ENCODE data around the gene VPREB3. TPM values are rescaled to one million over a fixed set of nuclear protein-coding genes. Genes with fewer than 3 reads are reported as not detected.

The VPREB3 gene
- total RNA-seq, 1 donor from 2014 or later, result not detected

DNA sequence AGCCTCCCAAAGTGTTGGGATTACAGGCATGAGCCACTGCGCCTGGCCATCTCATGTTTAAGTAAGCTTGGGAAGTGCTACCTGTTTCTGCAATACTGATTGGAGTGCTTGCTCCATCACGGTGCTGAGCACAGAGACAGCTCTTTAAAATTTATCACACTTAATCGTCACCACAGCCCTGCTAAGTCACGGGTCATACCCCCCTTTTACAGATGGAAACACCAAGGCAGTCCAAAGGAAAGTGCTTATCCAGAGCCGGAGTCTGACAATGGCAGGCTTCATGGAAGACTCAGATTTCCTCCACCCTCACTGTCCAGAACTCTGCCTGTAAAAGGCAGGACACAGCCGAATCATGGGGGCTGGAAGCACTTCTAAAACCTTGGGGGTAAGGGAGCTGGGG is 5.8 kb upstream of the VPREB3 start:
- no peak for DNase-seq
- TF ChIP-seq, protein P1, sequence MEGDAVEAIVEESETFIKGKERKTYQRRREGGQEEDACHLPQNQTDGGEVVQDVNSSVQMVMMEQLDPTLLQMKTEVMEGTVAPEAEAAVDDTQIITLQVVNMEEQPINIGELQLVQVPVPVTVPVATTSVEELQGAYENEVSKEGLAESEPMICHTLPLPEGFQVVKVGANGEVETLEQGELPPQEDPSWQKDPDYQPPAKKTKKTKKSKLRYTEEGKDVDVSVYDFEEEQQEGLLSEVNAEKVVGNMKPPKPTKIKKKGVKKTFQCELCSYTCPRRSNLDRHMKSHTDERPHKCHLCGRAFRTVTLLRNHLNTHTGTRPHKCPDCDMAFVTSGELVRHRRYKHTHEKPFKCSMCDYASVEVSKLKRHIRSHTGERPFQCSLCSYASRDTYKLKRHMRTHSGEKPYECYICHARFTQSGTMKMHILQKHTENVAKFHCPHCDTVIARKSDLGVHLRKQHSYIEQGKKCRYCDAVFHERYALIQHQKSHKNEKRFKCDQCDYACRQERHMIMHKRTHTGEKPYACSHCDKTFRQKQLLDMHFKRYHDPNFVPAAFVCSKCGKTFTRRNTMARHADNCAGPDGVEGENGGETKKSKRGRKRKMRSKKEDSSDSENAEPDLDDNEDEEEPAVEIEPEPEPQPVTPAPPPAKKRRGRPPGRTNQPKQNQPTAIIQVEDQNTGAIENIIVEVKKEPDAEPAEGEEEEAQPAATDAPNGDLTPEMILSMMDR (IDR thresholded peaks at IDR 0.05; ENCODE audit: partially characterized antibody, unreplicated experiment), result no peak
- Mint-ChIP-seq H3K27me3 (ENCODE audit: unreplicated experiment) (peaks cover 8% of the 10 kb centered on the region), H3K36me3 (ENCODE audit: unreplicated experiment) (no peaks in the 10 kb centered on the region), H3K4me1 (ENCODE audit: low read depth, unreplicated experiment) (no peaks in the 10 kb centered on the region), H3K4me3 (ENCODE audit: unreplicated experiment) (no peak overlapping the region), H3K9me3 (ENCODE audit: unreplicated experiment) (no peaks in the 10 kb centered on the region), H3K27ac (ENCODE audit: unreplicated experiment) (no peak overlapping the region)

DNA sequence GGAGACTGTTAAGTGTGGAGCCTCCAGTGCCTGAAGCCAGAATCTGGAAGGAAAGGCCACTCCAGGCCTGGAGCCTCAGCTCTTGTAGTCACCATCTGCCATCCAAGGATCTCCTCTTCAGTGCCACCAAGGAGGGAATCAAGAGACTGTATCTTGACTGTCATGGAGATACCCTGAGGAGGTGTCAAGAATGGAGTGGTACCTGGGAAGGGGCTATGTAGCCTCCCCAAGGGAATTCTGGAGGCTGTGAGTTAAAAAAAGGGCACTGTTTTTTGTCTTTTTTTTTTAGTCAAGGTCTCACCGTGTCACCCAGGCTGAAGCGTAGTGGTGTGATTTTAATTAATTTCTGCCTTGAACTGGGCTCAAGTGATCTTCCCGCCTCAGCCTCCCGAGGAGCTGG is 5.3 kb upstream of the VPREB3 start:
- no peaks in the 10 kb centered on the region for H3K9me3 Mint-ChIP-seq (ENCODE audit: unreplicated experiment)
- H3K4me3 Mint-ChIP-seq (ENCODE audit: unreplicated experiment), result no peak overlapping the region
- no peaks in the 10 kb centered on the region for H3K36me3 Mint-ChIP-seq (ENCODE audit: unreplicated experiment)
- no peaks in the 10 kb centered on the region for H3K4me1 Mint-ChIP-seq (ENCODE audit: low read depth, unreplicated experiment)
- TF ChIP-seq, protein P1 (IDR thresholded peaks at IDR 0.05; ENCODE audit: partially characterized antibody, unreplicated experiment), result no peak
- H3K27me3 Mint-ChIP-seq (ENCODE audit: unreplicated experiment), result peaks cover 8% of the 10 kb centered on the region
- no peak overlapping the region for H3K27ac Mint-ChIP-seq (ENCODE audit: unreplicated experiment)
- DNase-seq, result no peak

DNA sequence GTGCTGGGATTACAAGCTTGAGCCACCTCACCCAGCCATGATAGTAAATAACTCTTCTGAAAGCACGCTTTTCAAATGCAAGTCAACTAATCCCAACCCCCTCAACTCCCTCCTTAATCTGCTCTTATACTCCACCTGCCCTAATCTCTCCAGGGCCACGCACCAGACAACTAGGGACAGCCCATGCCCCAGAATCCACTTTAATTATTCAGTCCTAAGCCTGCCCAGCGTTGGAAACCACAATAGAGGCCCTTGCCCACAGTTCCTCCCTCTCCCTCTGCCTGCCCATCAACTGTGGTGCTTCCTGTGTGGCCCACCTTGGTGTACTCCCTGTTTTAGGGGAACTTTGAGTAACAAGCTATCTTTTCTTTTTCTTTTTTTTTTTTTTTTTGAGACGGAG is 2.7 kb upstream of the VPREB3 start:
- Mint-ChIP-seq H3K27ac (ENCODE audit: unreplicated experiment) (no peak overlapping the region), H3K9me3 (ENCODE audit: unreplicated experiment) (peaks cover 1% of the 10 kb centered on the region), H3K36me3 (ENCODE audit: unreplicated experiment) (no peaks in the 10 kb centered on the region), H3K27me3 (ENCODE audit: unreplicated experiment) (peaks cover 5% of the 10 kb centered on the region), H3K4me3 (ENCODE audit: unreplicated experiment) (no peak overlapping the region), H3K4me1 (ENCODE audit: low read depth, unreplicated experiment) (no peaks in the 10 kb centered on the region)
- TF ChIP-seq, protein P1 (IDR thresholded peaks at IDR 0.05; ENCODE audit: partially characterized antibody, unreplicated experiment), result no peak
- DNase-seq, result no peak

DNA sequence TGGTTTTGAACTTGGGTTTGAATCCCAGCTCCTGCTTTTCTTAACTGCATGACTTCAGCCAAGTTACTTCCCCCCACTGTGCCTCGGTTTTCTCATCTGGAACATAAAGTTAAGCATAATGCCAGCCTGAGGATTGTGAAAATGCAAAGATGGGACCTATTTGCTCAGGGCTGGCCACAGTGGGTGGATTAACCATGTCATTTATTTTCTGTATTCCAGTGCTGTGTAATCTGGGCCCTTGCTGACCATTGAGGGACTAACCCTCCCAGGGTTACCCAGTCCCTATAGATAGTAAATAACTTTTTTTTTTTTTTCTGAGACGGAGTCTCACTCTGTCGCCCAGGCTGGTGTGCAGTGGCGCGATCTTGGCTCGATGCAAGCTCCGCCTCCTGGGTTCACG is 1.5 kb upstream of the VPREB3 start:
- Mint-ChIP-seq H3K36me3 (ENCODE audit: unreplicated experiment) (no peaks in the 10 kb centered on the region), H3K4me3 (ENCODE audit: unreplicated experiment) (no peak overlapping the region), H3K9me3 (ENCODE audit: unreplicated experiment) (peaks cover 5% of the 10 kb centered on the region), H3K27ac (ENCODE audit: unreplicated experiment) (no peak overlapping the region), H3K4me1 (ENCODE audit: low read depth, unreplicated experiment) (no peaks in the 10 kb centered on the region), H3K27me3 (ENCODE audit: unreplicated experiment) (peaks cover 5% of the 10 kb centered on the region)
- DNase-seq, result no peak
- TF ChIP-seq, protein P1 (IDR thresholded peaks at IDR 0.05; ENCODE audit: partially characterized antibody, unreplicated experiment), result no peak

DNA sequence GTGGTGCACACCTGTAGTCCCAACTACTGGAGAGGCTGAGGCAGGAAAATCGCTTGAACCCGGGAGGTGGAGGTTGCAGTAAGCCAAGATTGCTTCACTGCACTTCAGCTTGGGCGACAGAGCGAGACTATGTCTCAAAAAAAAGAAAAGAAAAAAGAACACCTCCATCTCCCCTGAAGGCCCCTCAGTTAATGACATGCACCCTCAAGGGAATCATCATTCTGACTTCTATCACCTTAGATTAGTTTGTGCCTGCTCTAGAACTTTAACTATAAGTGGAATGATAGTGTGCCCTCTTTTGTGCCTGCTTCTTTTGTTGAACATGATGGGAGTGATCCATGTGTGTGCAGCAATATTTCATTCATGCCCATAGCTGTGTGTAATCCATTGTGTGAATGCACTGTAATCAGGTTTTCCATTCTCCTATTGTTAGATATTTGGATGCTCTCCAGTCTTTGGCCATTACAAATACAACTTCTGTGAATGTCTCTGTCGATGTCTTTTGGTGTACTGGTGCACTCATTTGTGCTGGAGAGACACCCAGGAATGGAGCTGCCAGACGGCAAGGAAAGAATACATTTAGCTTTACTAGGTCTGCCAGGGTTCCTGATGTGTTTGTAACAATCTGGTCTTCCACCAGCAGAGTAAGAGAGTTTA is 883 bp upstream of the VPREB3 start:
- H3K36me3 Mint-ChIP-seq (ENCODE audit: unreplicated experiment), result no peaks in the 10 kb centered on the region
- H3K27me3 Mint-ChIP-seq (ENCODE audit: unreplicated experiment), result peaks cover 10% of the 10 kb centered on the region
- peaks cover 2% of the 10 kb centered on the region for H3K4me1 Mint-ChIP-seq (ENCODE audit: low read depth, unreplicated experiment)
- H3K9me3 Mint-ChIP-seq (ENCODE audit: unreplicated experiment), result peaks cover 7% of the 10 kb centered on the region
- H3K4me3 Mint-ChIP-seq (ENCODE audit: unreplicated experiment), result no peak overlapping the region
- H3K27ac Mint-ChIP-seq (ENCODE audit: unreplicated experiment), result no peak overlapping the region
- DNase-seq, result no peak
- TF ChIP-seq, protein P1 (IDR thresholded peaks at IDR 0.05; ENCODE audit: partially characterized antibody, unreplicated experiment), result no peak

Data from glutamatergic neuron (in vitro differentiated cells).